IPS-15b (cell line): ENCODE results near the gene IRGC.
"Not testable (repeated sequence)": the region's sequence is repeated elsewhere in the genome, so short reads cannot be mapped to it uniquely, and the experiment has no call there.

ENCODE experiments used
- H3K27me3 ChIP-seq: one replicate; pipeline ENCODE4 v1.6.1; 2013; ENCODE audit warnings: low read length; ENCODE audit not compliant: control insufficient read depth, insufficient read depth
- H3K36me3 ChIP-seq: one replicate; pipeline ENCODE4 v1.6.1; 2013; ENCODE audit warnings: low read length; ENCODE audit not compliant: control insufficient read depth, insufficient read depth
- H3K4me1 ChIP-seq: one replicate; pipeline ENCODE4 v1.6.1; 2013; ENCODE audit warnings: mild to moderate bottlenecking, low read length; ENCODE audit not compliant: control insufficient read depth, insufficient read depth
- H3K4me3 ChIP-seq: one replicate; pipeline ENCODE4 v1.5.1; 2013; ENCODE audit warnings: low read depth, low read length
- H3K9ac ChIP-seq: one replicate; pipeline ENCODE4 v1.6.1; 2013; ENCODE audit warnings: low read depth, mild to moderate bottlenecking, low read length
- H3K9me3 ChIP-seq: one replicate; pipeline ENCODE4 v1.6.1; 2013; ENCODE audit warnings: mild to moderate bottlenecking, low read length; ENCODE audit not compliant: control insufficient read depth, insufficient read depth

Gene IRGC

GRCh38 chr19:43678512-43679261 lies 37.2 kb upstream of the IRGC start:
- no peaks in the 10 kb centered on the region for H3K9me3 ChIP-seq
- no peak overlapping the region for H3K4me3 ChIP-seq
- H3K36me3 ChIP-seq = no peaks in the 10 kb centered on the region
- H3K4me1 ChIP-seq = peaks cover 2% of the 10 kb centered on the region
- H3K9ac ChIP-seq = no peak overlapping the region
- no peaks in the 10 kb centered on the region for H3K27me3 ChIP-seq

DNA sequence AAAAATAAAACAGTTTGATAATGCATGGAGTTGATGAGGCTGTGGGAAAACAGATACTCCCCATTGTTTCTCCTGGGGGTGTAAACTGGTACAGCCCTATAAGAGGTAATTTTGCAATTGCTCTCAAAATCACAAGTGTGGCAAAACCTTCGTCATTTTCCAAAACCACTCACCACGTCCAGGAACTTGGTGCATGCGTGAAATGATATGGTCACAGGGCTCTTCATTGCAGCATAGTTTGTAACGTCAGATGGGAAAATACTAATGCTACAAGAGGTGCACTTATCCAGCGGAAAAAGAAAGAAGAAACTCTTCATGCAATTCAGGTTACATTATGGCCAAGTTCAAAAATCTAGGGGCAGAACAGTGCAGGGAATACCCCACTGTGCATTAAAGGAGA lies 34.1 kb upstream of the IRGC start:
- Histone ChIP-seq H3K4me3 (no peak overlapping the region), H3K9me3 (no peaks in the 10 kb centered on the region), H3K27me3 (no peaks in the 10 kb centered on the region), H3K9ac (no peak overlapping the region), H3K4me1 (no peaks in the 10 kb centered on the region), H3K36me3 (no peaks in the 10 kb centered on the region)

- H3K9me3 ChIP-seq, H3K36me3 ChIP-seq, H3K4me1 ChIP-seq, H3K9ac ChIP-seq, H3K27me3 ChIP-seq, H3K4me3 ChIP-seq: not testable (repeated sequence)
Measured at GRCh38 chr19:43682269-43682668, 33.6 kb upstream of the IRGC start.

- Histone ChIP-seq H3K36me3 (no peaks in the 10 kb centered on the region), H3K9ac (no peak overlapping the region), H3K27me3 (no peaks in the 10 kb centered on the region), H3K4me3 (no peak overlapping the region), H3K9me3 (no peaks in the 10 kb centered on the region), H3K4me1 (no peaks in the 10 kb centered on the region)
Measured at GRCh38 chr19:43682824-43683661, 32.8 kb upstream of the IRGC start.

DNA sequence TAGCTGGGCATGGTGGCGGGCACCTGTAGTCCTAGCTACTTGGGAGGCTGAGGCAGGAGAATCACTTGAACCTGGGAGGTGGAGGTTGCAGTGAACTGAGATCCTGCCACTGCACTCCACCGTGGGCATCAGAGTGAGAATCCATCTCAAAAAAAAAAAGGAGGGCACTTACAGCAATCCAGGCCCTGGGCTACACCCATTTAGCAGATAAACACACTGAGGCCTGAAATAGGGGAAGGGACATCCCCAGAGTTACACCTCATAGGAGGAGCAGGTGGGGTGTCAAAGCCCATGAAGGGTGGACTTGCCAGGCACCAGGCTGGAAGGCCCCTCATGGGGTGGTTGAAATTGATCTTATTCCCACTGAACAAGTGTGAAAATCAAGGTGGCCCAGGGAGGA lies 32.0 kb upstream of the IRGC start:
- Histone ChIP-seq H3K9ac (no peak overlapping the region), H3K36me3 (no peaks in the 10 kb centered on the region)

DNA sequence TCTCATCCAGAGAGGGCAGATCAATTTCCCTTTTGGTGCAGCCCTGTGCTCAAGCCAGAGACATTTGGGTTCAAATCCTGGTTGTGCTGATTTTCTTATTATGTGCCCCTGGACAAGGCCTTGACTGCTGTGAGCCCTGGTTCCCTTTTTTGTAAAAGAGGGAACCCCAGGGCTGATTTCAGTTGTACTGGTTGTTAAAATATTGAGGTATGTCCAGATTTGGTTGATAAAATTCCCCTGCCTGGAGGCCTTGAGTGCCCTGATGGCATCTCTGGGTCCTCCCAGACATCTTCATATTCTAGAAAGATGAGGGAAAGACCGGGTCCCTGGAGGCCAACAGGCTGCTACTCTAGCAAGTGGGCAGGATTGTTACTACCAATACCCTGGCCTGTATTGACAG lies 31.6 kb upstream of the IRGC start:
- Histone ChIP-seq H3K9me3 (no peaks in the 10 kb centered on the region), H3K36me3 (no peaks in the 10 kb centered on the region), H3K4me3 (no peak overlapping the region), H3K9ac (no peak overlapping the region), H3K27me3 (no peaks in the 10 kb centered on the region), H3K4me1 (no peaks in the 10 kb centered on the region)

More for the DNA sequence above, 32.0 kb upstream of the IRGC start:
- Histone ChIP-seq H3K27me3 (no peaks in the 10 kb centered on the region), H3K4me1 (no peaks in the 10 kb centered on the region), H3K4me3 (no peak overlapping the region), H3K9me3 (no peaks in the 10 kb centered on the region)

DNA sequence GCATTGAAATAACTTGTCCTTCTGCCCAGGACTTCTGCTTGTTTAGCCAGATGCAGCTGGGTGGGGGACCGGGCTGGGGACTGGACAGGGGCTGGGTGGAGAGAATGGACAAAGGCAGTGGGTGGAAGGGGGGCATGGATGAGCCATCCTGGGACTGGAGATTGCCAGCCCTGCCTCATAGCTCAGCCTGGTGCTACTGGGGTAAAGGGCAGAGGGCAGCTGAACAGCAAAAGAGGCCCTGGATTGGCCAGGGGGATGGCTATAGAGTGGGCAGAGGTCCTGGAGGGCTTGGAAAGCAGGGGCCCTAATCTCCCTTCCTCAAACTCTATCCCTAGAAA lies 28.2 kb upstream of the IRGC start:
- no peak overlapping the region for H3K9ac ChIP-seq
- no peak overlapping the region for H3K4me3 ChIP-seq
- H3K4me1 ChIP-seq = no peaks in the 10 kb centered on the region
- H3K9me3 ChIP-seq = no peaks in the 10 kb centered on the region
- no peaks in the 10 kb centered on the region for H3K27me3 ChIP-seq
- H3K36me3 ChIP-seq = no peaks in the 10 kb centered on the region

DNA sequence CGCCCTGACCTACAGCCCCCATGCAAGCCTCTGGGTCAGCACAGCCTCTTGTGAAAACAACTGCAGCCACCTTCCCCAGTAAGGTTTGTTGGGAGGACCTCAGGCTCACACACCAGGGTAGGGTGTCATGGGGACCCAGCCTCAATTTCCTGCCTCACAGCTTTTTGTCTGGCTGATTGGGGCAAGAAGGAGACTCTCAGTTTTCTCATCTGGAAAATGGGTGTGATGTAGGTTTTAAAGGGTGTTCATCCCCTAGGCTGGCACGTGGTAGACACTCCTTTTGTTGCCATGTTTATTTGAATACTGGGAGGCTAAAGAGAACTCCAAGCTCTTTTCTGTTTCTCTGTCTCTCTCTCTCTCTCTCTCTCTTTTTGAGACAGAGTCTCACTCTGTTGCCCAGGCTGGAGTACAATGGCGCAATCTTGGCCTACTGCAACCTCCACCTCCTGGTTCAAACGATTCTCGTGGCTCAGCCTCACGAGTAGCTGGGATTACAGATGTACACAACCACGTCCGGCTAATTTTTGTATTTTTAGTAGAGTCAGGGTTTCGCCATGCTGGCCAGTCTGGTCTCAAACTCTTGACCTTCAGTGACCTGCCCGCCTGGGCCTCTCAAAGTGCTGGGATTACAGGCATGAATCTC lies 27.7 kb upstream of the IRGC start:
- no peak overlapping the region for H3K9ac ChIP-seq
- no peaks in the 10 kb centered on the region for H3K9me3 ChIP-seq
- no peak overlapping the region for H3K4me3 ChIP-seq
- H3K27me3 ChIP-seq = no peaks in the 10 kb centered on the region
- no peaks in the 10 kb centered on the region for H3K4me1 ChIP-seq
- no peaks in the 10 kb centered on the region for H3K36me3 ChIP-seq

DNA sequence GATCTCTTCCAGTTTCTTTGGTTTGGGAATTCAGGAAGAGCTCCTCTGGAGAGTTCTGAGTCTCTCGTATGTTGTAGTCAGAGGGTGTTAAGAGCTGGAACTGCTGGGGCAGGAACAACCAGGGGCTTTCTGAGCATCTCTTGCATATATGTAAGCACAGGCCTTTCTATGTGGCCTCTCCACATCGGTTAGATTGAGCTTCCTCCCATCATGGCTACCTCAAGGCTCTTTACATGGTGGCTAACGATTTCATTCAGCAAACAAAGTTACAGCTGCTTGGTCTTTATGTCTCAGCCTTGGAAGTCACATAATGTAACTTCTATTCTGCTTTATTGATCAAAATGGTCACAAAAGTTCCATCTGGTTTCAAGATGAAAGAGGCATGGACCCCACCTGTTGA lies 25.4 kb upstream of the IRGC start:
- H3K4me3 ChIP-seq = no peak overlapping the region
- H3K9me3 ChIP-seq = no peaks in the 10 kb centered on the region
- no peaks in the 10 kb centered on the region for H3K27me3 ChIP-seq
- H3K9ac ChIP-seq = no peak overlapping the region
- H3K4me1 ChIP-seq = no peaks in the 10 kb centered on the region
- no peaks in the 10 kb centered on the region for H3K36me3 ChIP-seq

DNA sequence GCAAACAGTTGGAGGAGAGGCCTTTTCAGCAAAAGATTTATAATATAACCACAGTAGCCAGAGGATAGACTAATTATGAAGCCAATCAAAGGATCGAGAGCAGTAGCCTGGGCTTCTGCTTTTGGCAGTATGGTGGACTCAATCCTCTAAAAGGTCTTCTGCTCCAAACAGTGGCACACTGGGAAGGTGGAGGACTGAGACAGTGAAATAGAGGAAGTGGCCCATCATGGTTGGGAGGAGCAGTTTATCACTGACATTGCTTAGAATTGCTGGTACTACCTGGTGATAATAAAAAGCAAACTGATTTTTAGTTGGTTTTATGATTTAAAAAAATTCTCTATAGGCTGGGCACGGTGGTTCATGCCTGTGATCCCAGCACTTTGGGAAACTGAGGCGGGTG lies 25.0 kb upstream of the IRGC start:
- no peaks in the 10 kb centered on the region for H3K4me1 ChIP-seq
- H3K4me3 ChIP-seq = no peak overlapping the region

DNA sequence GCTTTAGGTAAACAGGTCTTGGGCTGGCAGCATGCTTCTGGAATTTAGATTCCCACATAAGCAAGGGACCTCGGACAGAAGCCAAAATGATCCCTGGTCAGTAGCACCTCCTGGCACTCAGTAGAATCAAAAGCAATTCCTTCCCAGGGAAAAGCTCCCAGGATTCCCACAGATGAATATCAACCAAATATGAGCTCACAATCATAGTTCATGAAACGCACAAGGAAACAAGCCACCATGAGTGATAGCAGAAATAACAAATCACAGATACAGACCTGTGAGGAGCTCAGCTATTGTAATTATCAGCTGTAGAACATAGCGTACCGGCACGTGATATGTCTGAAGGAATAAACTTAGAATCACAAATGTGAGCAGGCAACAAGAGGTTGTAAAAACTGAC lies 24.1 kb upstream of the IRGC start:
- no peaks in the 10 kb centered on the region for H3K9me3 ChIP-seq
- no peaks in the 10 kb centered on the region for H3K36me3 ChIP-seq
- no peaks in the 10 kb centered on the region for H3K27me3 ChIP-seq
- H3K4me1 ChIP-seq = no peaks in the 10 kb centered on the region
- no peak overlapping the region for H3K9ac ChIP-seq
- H3K4me3 ChIP-seq = no peak overlapping the region

More for the DNA sequence above, 25.0 kb upstream of the IRGC start:
- Histone ChIP-seq H3K36me3 (no peaks in the 10 kb centered on the region), H3K9ac (no peak overlapping the region), H3K9me3 (no peaks in the 10 kb centered on the region), H3K27me3 (no peaks in the 10 kb centered on the region)

- H3K36me3 ChIP-seq = no peaks in the 10 kb centered on the region
- H3K9me3 ChIP-seq = no peaks in the 10 kb centered on the region
- peaks cover 4% of the 10 kb centered on the region for H3K27me3 ChIP-seq
- H3K9ac ChIP-seq = no peak overlapping the region
- H3K4me3 ChIP-seq = no peak overlapping the region
- no peaks in the 10 kb centered on the region for H3K4me1 ChIP-seq
Measured at GRCh38 chr19:43692385-43692784, 23.5 kb upstream of the IRGC start.
